PFSK-1 (cell line): Measurements from ENCODE around the gene DHPS.
A peak's percentile ranks its signal among the peaks of the same experiment; 100 is the strongest.

ENCODE experiments used
- POLR2AphosphoS5 ChIP-seq: IDR thresholded peaks from 2 replicates; pipeline ENCODE4 v1.6.1; 2012; ENCODE audit warnings: low read depth, mild to moderate bottlenecking, control low read depth, low read length, moderate library complexity
- REST ChIP-seq, 2 experiments: IDR thresholded peaks; 2 replicates each; pipeline versions ENCODE4 v1.6.1 to v1.8.0; 2011 to 2012; ENCODE audit warnings: low read depth in 2 of 2, low read length in 2 of 2, control low read depth in 1 of 2, inconsistent platforms in 1 of 2, mild to moderate bottlenecking in 1 of 2, moderate library complexity in 1 of 2; ENCODE audit not compliant: insufficient read depth in 1 of 2
- TAF1 ChIP-seq: IDR thresholded peaks from 2 replicates; pipeline ENCODE4 v1.6.1; 2012; ENCODE audit warnings: low read length, control low read depth, borderline replicate concordance; ENCODE audit not compliant: insufficient read depth

DNA sequence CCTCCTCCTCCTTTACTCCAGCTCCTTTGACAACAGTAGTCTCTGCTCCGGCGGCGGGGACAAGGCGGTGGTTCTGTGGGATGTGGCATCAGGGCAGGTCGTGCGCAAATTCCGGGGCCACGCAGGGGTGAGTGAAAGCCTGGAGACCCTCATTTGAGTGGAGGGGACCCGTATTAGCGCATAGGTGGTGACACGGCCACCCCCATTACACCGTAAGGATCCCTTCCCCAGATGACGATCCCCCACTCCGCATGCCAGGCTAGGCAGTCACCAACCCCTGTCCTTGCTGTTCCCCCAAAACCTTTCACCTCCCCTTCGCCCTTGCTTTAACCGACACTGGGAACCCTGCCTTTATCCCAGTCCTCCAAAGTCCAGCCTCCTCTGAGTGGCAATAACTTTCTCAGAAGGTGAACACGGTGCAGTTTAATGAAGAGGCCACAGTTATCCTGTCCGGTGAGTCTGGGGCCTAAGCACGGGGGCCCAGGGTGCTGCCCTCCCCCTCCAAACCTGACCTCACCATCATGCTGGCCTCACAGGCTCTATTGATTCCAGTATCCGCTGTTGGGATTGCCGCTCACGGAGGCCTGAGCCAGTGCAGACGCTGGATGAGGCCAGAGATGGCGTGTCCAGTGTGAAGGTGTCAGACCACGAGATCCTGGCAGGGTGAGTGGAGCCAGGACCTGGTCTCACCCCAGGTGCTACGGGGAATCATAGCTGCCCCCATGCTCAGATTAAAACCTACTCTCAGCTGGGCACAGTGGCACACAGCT, 11.3 kb downstream of the DHPS start:
- TF ChIP-seq POLR2AphosphoS5, result peak; percentile 51
- TF ChIP-seq TAF1, result no peak
- TF ChIP-seq REST (IDR thresholded peaks at IDR 0.05; ENCODE audit: insufficient read depth in 1 of 2, low read depth in 2 of 2, low read length in 2 of 2), result no peak
